Right renal cortex interstitium (tissue), 3 donors: ENCODE results near the gene SZT2. TPM values are rescaled to one million over a fixed set of nuclear protein-coding genes. Genes with fewer than 3 reads are reported as not detected.
"Not testable (repeated sequence)": the region's sequence is repeated elsewhere in the genome, so short reads cannot be mapped to it uniquely, and the experiment has no call there.

Experiments
- DNase-seq, 3 donors: peaks; one replicate each; pipeline ENCODE4 v3.0.0-alpha.2; 2013; ENCODE audit warnings: low read depth in 3 of 3, low spot score in 2 of 3
- polyA plus RNA-seq, 3 donors: library from polyadenylated mRNA; unstranded; fragments of 120-200 nt; gene quantifications; one replicate each; pipeline ENCODE4 v1.2.1, GENCODE V29; 2013; ENCODE audit not compliant: insufficient read length in 3 of 3

The SZT2 gene
- polyA plus RNA-seq, 3 donors: 15.9 to 17.9 (median 16.7) TPM

DNA sequence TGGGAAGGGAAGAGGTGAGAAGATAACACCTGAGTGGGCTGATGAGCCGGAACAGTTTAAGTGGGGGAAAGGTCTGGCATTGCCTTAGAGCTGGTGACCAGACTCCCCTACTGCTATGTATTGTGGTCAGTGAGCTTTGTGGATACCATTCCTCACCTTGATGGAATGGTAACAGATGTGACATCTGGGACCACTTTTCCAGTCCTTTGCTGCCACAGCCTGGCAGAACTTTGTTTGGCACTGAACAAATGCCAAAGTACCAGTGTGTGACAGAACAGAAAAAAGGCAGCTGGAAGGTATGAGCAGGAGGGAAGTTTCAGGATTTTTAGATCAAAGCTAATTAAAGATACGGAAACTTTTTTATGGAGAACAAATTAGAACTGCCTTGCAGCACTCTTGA, 6.2 kb upstream of the SZT2 start:
- DNase-seq: no peak

- no peak for DNase-seq
Measured at GRCh38 chr1:43386676-43387075, 3.0 kb upstream of the SZT2 start.

- no peak for DNase-seq
Measured at GRCh38 chr1:43387976-43388599, 1.6 kb upstream of the SZT2 start.

GRCh38 chr1:43388613-43389012, 1.1 kb upstream of the SZT2 start:
- no peak for DNase-seq

DNA sequence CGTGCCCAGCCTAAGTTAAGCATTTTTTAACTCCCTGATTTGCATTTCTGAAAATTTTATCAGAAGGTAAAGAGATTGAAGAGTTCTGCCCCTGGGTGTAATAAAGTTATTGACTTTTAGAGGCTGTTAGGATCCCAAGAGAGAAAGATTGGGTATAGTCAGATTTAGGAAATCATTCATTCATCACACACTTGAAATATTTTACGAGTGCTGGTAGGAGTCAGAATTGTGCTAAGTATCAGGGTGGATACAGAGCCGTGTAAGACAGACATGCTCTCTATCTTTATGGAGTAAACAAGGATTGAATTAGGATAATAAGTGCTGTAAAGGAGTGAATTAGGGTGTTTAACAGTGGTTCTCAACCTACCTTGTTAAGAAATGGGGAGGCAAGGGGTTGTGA, 3.0 kb downstream of the SZT2 start:
- no peak for DNase-seq

DNA sequence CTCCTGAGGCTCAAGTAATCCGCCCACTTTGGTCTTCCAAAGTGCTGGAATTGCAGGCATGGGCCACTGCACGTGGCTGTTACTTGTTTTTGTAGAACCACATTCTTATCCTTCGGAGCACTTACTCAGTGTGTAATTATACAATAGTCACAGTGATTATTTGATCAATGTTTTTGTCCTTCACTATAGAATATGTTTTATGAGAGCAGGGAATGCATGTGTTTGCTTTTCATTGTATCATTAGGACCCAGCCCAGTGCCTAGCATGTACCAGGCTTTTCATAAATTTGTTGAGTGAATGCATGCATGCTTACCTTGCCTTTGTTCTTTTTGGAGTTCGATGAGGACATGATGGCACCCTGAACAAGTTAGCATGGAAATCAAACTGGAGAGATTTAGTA, 5.8 kb downstream of the SZT2 start:
- no peak for DNase-seq

DNA sequence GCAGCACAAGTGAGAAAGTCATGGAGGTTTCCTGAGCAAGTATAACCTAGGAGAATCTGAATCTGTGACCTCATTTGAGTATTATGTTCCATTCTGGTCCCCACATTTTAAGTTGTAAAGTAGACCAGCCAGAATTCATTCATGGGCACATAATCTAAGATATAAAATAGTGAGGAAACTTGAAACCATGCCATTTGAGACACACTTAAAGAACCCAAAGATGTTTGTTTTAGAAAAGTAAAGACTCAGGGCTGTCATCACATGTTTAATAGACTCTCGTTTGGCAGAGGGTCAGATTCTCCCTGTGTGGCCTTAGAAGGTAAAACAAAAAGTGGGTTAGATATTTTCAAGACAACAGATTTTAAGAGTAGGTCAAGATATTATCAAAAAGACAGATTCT, 6.4 kb downstream of the SZT2 start:
- no peak for DNase-seq

- DNase-seq: no peak
Measured at GRCh38 chr1:43398227-43398626, 8.5 kb downstream of the SZT2 start.

DNA sequence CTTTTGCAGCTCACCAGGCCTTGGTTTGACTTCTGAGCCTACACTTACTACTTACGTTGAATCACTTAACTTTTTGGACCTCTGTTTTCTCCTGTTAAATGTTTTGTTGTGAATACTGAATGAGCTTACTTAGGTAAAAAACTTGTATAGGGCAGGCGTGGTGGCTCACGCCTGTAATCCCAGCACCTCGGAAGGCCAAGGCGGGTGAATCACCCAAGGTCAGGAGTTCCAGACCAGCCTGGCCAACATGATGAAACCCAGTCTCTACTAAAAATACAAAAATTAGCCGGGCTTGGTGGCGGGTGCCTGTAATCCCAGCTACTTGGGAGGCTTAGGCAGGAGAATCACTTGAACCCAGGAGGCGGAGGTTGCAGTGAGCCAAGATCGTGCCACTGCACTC, 10.7 kb downstream of the SZT2 start:
- DNase-seq: not testable (repeated sequence)

DNA sequence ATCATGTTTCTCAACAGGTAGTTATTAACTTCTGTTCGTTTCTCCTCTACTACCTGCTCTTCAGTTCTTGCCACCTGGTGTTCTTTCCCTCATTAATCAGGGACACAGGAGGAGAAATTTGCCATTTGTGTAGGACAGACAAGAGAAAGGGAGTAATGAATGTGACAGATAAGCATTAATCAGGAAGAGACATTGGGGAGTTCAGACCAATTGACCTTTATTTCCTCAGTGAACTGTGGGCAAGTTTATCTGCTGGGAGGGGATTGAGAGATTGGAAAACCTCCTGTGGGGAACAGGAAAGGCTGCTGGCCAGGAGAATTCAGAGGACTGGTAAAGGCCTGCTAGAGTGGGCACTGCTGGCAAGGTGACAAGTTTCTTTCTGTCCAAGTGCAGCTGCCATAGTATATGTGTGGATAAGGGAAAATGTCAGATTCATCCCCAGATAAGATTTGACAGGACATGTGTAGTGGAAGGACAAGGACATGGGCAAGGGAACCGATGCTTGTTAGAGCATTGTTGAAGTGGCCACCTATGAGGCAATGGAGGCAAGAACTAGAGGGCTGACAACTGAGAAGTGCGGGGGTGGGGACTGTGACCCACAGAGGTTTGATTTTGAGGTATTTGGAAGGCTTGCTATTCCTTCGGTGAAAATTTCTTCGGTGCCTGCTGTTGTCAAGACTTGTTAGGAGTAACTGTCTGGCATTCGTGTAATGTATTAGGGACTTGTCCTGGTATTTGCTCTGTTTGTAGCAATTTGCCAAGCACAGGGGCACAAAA, 12.6 kb downstream of the SZT2 start:
- DNase-seq: no peak

- DNase-seq: no peak
Measured at GRCh38 chr1:43404353-43404752, 14.7 kb downstream of the SZT2 start.

- no peak for DNase-seq
Measured at GRCh38 chr1:43405219-43405875, 15.6 kb downstream of the SZT2 start.

DNA sequence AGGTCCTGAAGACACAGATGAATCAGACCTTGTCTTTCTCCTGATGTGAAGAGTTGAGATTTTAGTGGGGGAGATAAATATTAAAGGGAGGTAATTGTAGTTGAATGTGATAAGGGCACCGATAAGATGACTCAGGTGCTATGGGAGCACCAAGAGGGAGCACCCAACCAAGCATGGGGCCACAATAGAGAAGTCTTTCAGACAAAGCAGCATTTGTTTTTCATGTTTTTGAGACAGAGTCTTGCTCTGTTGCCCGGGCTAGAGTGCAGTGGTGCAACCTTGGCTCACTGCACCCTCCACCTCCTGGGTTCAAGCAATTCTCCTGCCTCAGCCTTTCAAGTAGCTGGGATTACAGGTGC, 16.2 kb downstream of the SZT2 start:
- DNase-seq: no peak

GRCh38 chr1:43410571-43410970, 20.9 kb downstream of the SZT2 start:
- DNase-seq: no peak

DNA sequence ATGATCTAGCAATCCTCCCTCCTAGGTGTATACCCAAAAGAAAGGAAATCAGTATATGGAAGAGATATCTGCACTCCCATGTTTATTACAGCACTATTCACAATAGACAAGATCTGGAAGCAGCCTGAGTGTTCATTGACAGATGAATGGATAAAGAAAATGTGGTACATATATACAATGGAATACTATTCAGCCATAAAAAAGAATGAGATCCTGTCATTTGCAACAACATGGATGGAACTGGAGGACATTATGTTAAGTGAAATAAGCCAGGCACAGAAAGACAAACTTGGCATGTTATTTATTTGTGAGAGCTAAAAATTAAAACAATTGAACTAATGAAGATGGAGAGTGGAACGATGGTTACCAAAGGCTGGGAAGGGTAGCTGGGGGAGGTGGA, 23.7 kb downstream of the SZT2 start:
- not testable (repeated sequence) for DNase-seq

DNA sequence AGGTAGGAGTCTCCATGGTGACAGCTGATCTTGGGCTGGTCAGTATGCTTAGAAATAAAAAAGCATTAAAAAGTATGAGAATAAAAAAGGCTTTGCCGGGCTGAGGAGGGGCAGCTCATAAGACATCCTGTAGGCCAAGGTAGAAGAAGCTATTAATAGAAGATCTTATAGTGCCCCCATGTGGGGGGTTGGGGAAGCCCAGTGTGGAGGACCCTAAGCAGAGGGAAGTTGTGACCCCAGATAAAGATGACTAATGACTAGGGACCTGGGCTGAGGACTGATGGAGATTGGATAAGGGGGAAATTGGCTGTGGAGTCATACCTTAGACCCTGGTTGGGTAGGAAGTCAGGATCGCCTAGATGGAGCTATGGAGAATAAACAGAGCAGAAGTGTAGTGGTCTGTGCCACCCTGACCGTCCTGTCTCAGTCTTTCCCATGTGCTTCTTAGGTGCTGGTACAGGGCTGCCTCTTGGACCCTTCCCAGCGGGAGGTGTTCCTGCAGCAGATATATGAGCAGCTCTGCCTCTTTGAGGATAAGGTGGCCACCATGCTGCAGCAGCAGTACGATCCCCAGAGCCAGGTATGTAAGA, 25.0 kb downstream of the SZT2 start:
- peak in 1 of 3 donors; percentile 21 for DNase-seq

DNA sequence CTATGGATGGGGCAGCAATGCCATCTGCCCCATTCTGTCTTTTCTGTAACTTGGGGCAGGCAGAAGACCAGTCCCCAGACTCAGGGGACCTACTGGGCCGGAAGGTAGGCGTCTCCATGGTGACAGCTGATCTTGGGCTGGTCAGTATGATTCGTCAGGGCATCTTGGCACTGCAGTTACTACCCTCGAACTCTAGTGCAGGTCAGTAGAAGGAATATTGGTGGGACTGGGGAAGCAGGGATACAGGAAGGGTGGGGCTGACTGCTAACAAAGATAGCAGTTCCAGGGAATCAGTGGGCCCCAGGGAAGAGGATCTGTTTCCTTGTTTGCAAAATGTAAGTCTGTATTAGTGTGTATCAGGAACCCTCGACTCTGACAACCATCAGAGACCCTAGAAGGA, 26.2 kb downstream of the SZT2 start:
- DNase-seq: no peak

DNA sequence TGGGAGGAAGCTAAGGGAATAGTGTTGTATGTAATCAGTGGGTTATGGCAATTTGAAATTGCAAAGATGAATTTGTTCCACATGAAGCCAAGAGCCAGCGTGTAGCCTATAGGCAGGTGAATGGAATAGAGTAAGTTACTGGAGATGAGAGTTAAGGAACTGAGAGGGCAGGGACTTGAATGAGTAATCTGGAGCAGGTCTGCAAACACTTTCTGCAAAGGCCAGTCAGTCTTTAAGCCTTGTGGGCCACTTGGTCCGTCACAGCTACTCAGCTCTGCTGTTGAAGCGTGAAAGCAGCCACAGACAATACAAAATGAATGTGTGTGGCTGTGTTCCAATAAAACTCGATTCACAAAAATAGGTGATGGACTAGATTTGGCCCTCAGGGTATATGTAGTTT, 29.2 kb downstream of the SZT2 start:
- no peak for DNase-seq

- DNase-seq: no peak
Measured at GRCh38 chr1:43419627-43420425, 30.1 kb downstream of the SZT2 start.

DNA sequence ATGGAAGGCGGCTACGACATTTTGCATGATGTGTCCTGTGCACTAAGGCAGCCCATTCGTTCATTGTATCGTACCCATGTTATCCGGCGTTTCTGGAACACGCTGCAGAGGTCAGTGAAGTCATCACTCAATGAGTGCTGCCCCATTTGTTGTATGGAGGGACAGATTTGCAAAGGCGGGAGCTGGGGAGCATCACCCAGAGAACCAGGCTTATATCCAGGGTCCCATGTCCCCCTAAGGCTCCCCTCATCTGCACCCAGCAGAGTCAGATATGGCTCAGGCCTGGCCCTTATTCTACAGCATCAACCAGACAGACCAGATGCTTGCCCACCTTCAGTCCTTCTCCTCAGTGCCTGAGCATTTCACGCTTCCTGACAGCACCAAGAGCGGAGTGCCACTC, 31.2 kb downstream of the SZT2 start:
- no peak for DNase-seq

GRCh38 chr1:43421396-43421795, 31.7 kb downstream of the SZT2 start:
- DNase-seq: no peak
